ENCODE measurements around the gene SLC7A6.

The SLC7A6 gene

GRCh38 chr16:68235108-68235886 lies 29.0 kb upstream of the SLC7A6 start:
- peak; percentile 57 for DNase-seq

DNA sequence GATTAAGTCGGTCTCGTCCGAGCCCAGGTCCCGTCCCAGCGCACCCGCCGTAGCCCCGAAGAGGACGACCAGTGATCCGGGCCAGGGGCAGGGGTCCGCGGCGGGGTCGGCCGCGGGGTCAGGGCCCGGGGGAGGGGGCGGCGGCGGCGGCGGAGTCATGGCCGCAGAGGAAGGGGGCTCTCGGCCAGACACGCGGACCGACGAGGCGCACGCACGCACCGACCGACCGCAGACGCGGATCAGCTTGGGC lies 28.5 kb upstream of the SLC7A6 start, which contains the start of gene ESRP2:
ESRP2 (minus strand) TSS at position 241 of the 250 bp plus-strand sequence; CDS start at position 159, 82 bp downstream.
- no peak for DNase-seq

GRCh38 chr16:68236137-68236825 lies 28.0 kb upstream of the SLC7A6 start:
- peak; percentile 54 for DNase-seq

- DNase-seq: no peak
Observed at GRCh38 chr16:68236826-68237242, 27.5 kb upstream of the SLC7A6 start.

GRCh38 chr16:68237243-68238028 lies 26.9 kb upstream of the SLC7A6 start:
- peak; percentile 98 for DNase-seq

GRCh38 chr16:68238029-68238345 lies 26.3 kb upstream of the SLC7A6 start:
- DNase-seq: no peak

GRCh38 chr16:68242085-68242484 lies 22.2 kb upstream of the SLC7A6 start:
- DNase-seq: no peak

DNA sequence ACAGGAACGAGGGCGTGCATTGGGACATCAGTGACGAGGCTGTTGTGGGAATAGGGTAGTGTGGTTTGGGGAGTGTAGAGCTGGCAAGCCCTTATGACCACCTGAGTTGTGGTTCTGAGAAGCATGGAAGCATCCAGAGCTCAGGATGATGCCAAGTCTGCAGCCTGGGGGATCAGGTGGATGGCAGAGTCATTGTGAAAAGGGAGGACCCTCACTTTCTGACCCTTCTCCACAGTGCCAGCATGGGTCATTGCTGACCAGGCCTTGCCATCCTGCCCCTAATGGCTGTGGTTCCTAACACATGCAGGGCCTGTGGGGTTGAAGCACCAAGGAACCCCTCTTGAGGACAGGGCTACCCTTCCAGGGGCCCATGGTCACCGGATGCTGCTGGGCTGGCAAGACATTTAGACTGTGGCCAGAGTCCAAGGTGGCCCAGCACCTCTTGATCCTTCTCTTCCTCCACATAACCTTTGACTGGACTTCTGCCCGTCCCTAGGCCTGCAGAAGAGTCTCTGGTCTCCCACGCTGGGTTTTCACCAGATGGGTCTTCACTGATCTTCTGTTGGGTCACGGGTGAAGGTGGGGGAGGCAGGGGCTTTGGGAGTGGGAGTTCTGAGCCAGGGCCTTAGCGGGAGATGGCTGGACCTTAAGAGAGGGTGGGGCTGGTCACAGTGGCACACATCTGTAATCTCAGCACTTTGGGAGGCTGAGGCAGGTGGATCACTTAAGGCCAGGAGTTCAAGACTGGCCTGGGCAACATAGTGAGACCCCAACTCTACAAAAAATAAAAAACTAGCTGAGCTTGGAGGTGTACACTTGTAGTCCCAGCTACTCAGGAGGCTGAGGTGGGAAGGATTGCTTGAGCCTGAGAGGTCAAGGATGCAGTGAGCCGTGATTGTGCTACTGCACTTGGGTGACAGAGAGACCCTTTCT lies 21.1 kb upstream of the SLC7A6 start:
- peak; percentile 16 for DNase-seq

DNA sequence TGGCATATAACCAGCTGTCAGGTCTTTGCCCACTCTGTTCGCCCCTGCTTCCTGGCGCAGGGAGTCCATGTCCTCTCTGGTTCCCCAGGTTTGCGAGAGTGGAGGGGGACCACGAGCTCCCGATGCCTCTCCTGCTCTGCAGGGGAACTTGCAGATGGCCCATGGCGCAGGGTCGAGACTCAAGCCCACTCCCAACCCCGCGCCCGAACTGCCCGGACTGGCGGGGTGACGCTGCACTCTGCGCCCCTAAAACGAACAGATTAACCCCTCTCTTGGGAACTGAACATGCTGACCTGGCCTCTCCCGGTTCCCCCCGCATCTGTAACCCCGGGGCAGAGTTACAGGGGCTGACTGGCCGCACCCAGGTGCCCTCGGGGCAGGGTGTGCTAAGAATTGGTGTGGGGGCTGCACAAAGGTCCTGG lies 19.8 kb upstream of the SLC7A6 start:
- no peak for DNase-seq

DNA sequence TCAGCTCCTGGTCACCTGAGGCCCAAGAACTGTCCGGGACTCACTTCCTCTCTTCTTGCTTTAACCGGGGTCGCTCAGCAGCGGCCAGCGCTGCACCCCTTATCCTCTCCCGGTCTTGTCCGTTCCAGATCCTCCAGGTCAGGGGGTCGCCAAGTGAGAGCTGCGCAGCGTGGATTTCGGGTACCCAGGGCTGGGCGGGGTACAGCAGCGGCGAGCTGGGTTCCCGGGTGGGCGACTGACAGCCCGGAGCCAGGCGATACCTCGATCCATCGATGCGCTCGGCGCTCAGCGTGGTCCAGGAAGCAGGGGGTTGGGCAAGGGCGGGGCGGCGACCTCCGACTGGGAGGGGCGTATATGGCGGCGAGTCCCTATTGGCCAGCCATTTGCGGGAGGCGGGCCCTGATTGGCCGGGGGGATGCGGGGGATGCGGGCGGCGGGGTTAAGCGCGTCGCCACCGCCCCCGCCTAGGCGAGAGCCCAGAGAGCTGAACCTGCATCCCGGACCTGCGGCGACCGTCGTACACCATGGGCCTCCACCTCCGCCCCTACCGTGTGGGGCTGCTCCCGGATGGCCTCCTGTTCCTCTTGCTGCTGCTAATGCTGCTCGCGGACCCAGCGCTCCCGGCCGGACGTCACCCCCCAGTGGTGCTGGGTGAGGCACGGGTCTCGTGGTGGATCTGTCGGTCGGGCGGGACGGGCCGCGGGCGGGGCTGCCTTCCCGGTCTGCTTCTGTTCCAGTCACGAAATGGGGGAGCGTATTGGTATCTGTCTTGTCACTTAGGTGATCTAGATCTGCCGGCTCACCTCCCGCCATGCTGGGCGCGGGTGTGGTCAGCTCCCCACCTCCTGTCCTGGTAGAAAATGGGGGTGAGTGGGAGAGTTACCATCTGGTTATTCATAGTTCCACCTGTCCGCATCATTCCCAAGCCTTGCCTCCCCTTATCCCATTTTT lies 19.1 kb upstream of the SLC7A6 start, which contains the start of gene PLA2G15:
PLA2G15 (plus strand) TSS at position 471 of the 951 bp plus-strand sequence; CDS start at position 525, 54 bp downstream.
- peak; percentile 97 for DNase-seq

- DNase-seq: no peak
Observed at GRCh38 chr16:68246121-68246520, 18.2 kb upstream of the SLC7A6 start.

DNA sequence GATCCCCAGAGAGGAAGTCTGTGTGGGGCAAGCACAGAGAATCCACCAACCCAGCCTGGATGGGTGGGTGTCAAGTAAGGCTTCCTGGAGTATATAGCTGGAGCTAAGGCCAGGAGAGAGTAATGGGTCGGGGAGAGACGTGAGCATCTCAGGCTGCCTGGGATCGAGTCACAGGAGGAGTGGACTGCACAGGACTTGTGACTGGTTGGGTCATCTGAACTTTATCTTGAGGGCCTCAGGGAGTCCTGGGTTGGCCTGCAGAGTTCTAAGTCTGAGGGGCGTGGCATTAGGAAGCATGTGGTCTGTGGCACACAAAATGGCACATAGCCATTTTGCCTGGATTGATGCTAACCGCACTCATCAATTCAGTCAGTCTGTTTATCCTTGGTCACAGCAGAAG lies 17.7 kb upstream of the SLC7A6 start:
- no peak for DNase-seq

DNA sequence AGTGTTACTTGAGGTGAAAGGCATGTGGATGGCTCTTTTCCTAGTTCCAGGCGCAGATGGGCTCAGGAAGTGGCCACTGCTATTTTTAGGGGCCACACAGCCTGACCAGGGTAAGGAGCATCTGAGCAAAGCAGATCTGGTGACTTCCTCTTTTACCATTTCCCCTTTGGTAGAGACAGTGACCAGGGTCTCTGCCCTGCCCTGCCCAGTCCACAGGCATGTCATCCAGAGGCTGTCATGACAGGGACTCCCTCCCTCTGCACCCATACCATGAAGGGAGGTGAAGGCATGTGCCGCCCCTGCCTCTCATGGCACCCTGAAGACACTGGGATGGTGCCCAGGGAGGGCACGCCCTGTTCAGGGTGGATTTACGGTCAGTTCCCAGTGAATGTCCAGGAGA lies 16.9 kb upstream of the SLC7A6 start:
- DNase-seq: no peak

DNA sequence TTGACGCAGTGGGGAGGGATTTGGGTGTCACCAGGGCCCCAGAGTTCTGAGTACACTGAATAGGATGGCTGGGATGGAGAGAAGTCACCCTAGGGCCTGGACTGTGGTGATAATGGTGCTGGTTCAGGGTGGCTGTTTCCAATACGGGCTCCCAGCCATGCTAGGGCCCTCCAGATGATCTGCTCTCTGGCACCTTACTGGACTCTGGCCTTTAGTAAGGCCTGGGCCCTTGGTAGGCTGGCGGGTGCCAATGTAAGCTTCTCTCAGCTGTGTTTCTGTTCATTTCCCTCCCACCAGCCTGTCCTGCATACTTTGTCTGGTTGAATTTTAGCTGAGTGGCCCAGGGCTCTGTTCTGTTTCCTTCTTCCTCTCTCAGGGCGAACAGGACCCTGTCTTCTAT lies 16.4 kb upstream of the SLC7A6 start:
- no peak for DNase-seq

- no peak for DNase-seq
Observed at GRCh38 chr16:68249371-68249770, 15.0 kb upstream of the SLC7A6 start.

- no peak for DNase-seq
Observed at GRCh38 chr16:68250951-68251350, 13.4 kb upstream of the SLC7A6 start.

DNA sequence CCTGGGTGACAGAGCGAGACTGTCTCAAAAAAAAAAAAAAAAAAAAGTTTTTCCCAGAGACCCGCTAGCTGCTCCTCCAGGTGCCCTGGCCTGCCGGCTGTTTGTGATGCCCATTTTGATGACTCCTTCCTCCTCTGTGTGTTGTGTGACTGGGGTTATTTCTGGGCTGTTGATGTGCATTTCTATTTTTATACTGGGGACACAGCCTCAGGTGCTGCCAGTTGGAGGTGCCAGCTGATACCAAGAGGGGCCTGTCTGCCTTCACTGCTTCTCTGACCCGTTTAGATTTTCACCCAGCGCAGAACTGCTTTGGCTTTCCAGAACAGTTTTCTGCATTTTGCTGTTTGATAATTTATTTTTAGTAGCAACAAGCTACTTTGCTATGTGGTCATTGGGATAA lies 12.5 kb upstream of the SLC7A6 start:
- DNase-seq: no peak

- DNase-seq: no peak
Observed at GRCh38 chr16:68252383-68252782, 11.9 kb upstream of the SLC7A6 start.

GRCh38 chr16:68253721-68254120 lies 10.6 kb upstream of the SLC7A6 start:
- DNase-seq: no peak

- DNase-seq: no peak
Observed at GRCh38 chr16:68255712-68256111, 8.6 kb upstream of the SLC7A6 start.

- peak; percentile 71 for DNase-seq
Observed at GRCh38 chr16:68257251-68257905, 6.9 kb upstream of the SLC7A6 start.

All from femur (tissue), 1 donor.